Muscle layer of duodenum (tissue), 2 donors: ENCODE measurements around the gene MAP3K10.

Experiments used
- H3K27ac ChIP-seq: one replicate; pipeline ENCODE4 v1.7.0; 2013; ENCODE audit warnings: mild to moderate bottlenecking, low read length
- H3K27me3 ChIP-seq: one replicate; pipeline ENCODE4 v1.7.0; 2013; ENCODE audit warnings: low read depth, mild to moderate bottlenecking, control low read depth, low read length
- H3K36me3 ChIP-seq, 2 donors: one replicate each; pipeline ENCODE4 v1.7.0; 2013; ENCODE audit warnings: low read length in 2 of 2, control low read depth in 1 of 2, mild to moderate bottlenecking in 1 of 2; ENCODE audit not compliant: insufficient read depth in 2 of 2, control insufficient read depth in 1 of 2
- H3K4me1 ChIP-seq, 2 donors: one replicate each; pipeline ENCODE4 v1.7.0; 2013; ENCODE audit warnings: low read length in 2 of 2, mild to moderate bottlenecking in 2 of 2, control low read depth in 1 of 2, moderate library complexity in 1 of 2; ENCODE audit not compliant: insufficient read depth in 2 of 2, control insufficient read depth in 1 of 2
- H3K4me3 ChIP-seq, 2 donors: one replicate each; pipeline ENCODE4 v1.7.0; 2013; ENCODE audit warnings: low read length in 2 of 2, low read depth in 1 of 2, mild to moderate bottlenecking in 1 of 2
- H3K9me3 ChIP-seq, 2 donors: one replicate each; pipeline ENCODE4 v1.7.0; 2013; ENCODE audit warnings: low read length in 2 of 2, control low read depth in 1 of 2, mild to moderate bottlenecking in 1 of 2; ENCODE audit not compliant: control insufficient read depth in 1 of 2
- donor health status: healthy.

The MAP3K10 gene

DNA sequence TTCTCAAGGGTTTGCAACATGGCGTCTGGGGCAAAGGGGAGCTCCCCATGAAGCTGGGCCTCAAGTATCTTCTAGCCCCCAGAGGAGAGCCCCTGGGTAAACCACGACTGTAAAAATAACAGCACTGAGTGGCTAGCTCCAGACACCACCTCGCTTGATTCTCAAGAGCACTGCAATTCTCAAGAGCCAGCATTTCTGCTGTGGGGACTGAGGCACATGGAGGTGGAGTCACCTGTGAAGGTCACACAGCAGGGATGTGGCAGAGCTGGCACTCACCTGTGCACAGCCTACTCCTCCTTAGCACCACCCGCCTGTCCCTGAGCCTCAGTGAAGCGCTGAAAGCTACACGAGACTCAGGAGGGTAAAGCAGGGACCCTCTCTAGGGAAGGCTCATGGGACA is 56.0 kb downstream of the MAP3K10 start:
- Histone ChIP-seq H3K9me3 (no peaks in the 10 kb centered on the region), H3K4me1 (peaks cover 2 to 19% of the 10 kb centered on the region in 2 donors), H3K27me3 (no peaks in the 10 kb centered on the region), H3K4me3 (no peak overlapping the region), H3K27ac (no peak overlapping the region), H3K36me3 (peaks cover 3 to 10% of the 10 kb centered on the region in 2 donors)

DNA sequence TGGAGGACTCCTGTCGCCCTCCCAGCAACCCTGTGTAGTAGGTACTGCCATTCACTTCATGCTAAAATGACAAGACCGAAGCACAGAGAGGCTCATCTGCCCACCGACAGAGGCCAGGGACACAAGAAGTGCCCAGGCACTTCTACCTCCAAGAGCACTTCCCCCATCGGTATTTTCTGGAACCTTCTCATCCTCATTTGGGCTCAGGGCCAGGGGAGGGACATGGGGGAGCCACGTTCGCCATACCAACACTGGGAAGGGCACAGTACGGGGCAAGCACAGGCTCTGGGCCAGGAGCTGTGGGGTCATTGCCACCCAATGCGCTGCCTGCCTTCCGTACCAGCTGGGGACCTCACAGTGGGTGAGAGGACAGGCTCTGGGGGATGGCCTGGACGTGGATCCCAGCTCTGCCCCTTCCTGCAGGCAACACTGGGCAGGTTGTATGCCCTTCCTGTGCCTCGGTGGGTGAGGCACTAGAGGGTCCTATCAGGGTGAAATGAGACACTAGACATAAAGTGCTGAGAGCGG is 56.6 kb downstream of the MAP3K10 start:
- Histone ChIP-seq H3K36me3 (peaks cover 3 to 7% of the 10 kb centered on the region in 2 donors), H3K9me3 (no peaks in the 10 kb centered on the region), H3K4me3 (no peak overlapping the region), H3K27ac (no peak overlapping the region), H3K4me1 (peaks cover 2 to 16% of the 10 kb centered on the region in 2 donors), H3K27me3 (no peaks in the 10 kb centered on the region)

DNA sequence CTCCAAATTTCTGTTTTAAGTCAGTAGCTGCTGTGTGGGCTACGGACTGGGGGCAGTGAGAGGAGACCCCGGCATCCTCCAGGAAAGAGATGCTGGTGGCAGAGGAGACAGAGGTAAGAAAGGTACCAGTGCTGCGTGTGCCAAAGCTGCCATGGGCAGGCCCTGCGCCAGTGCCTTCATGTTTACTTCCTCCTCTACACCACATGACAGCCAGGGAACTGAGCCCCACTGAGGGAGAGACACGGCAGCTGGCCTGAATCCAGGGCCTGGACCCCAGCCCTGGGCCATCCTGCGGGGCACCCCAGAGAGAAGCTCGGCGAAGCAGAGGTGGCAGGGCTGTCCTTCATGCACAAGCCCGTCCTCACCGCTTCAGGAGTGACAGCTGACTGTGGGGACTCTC is 58.0 kb downstream of the MAP3K10 start:
- Histone ChIP-seq H3K36me3 (peaks cover 3 to 11% of the 10 kb centered on the region in 2 donors), H3K27me3 (no peaks in the 10 kb centered on the region), H3K27ac (no peak overlapping the region), H3K4me1 (peaks cover 2 to 21% of the 10 kb centered on the region in 2 donors), H3K9me3 (no peaks in the 10 kb centered on the region), H3K4me3 (no peak overlapping the region)

DNA sequence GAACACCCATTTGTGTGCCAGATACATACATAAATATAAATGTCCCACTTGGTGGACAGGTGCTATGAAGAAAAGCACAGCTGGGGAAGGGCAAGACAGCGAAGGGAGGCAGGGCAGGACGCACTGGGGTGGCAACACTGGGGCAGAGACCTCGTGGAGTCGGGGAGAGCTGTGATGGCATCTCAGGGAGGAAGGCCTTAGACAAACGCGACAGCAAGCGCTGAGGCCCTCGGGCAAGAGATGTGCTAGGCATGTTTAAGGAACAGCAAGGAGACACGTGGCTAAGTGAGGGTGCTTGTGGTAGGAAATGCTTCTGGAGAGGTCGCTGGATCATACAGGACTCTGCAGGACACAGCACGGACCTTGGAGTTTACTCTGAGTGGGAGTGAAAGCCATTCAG is 58.6 kb downstream of the MAP3K10 start:
- Histone ChIP-seq H3K9me3 (no peaks in the 10 kb centered on the region), H3K36me3 (peaks cover 6 to 13% of the 10 kb centered on the region in 2 donors), H3K4me1 (peaks cover 2 to 18% of the 10 kb centered on the region in 2 donors), H3K27me3 (no peaks in the 10 kb centered on the region), H3K27ac (no peak overlapping the region), H3K4me3 (no peak overlapping the region)

DNA sequence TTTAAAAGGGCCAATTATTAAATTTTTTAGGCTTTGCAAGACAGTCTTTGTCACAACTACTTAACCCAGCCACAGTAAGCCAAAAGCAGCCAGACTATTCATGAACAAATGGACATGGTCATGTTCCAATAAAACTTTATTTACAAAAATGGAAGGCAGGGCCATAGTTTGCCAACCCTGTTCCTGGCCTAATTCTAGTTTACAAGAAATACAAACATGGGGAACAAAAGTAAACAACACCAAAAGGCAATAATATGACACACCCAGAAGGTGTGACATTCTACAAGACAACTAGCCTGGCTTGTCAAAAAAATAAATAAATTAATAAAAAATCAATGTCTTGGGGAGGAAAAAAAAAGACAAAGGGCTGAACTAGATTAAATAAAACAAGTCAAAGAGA is 60.0 kb downstream of the MAP3K10 start:
- peaks cover 19 to 28% of the 10 kb centered on the region in 2 donors for H3K36me3 ChIP-seq
- H3K4me3 ChIP-seq, result no peak overlapping the region
- peaks cover 0 to 10% of the 10 kb centered on the region in 2 donors for H3K4me1 ChIP-seq
- no peaks in the 10 kb centered on the region for H3K9me3 ChIP-seq
- no peak overlapping the region for H3K27ac ChIP-seq
- H3K27me3 ChIP-seq, result no peaks in the 10 kb centered on the region

DNA sequence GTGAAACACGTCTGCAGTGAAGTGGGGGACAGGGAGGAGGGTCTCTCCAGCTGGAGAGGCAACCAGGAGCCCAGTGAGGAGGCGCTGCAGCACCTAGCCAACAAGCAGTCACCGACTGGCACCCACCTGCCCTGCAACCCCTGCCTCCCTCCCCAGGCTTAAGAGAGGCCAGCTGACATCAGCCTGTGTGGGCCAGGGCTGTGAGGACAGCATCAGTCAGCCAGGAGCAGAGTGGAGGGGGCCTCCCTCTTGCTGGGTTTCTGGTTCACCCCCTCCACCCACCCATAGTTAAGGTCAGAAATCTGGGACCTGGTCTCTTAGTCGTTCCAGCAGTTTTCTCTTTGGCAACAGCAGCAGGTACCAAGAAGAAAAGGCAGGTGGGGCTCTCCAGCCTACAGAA is 60.8 kb downstream of the MAP3K10 start:
- peaks cover 0 to 6% of the 10 kb centered on the region in 2 donors for H3K4me1 ChIP-seq
- no peaks in the 10 kb centered on the region for H3K9me3 ChIP-seq
- H3K36me3 ChIP-seq, result peaks cover 24 to 35% of the 10 kb centered on the region in 2 donors
- H3K4me3 ChIP-seq, result no peak overlapping the region
- no peak overlapping the region for H3K27ac ChIP-seq
- no peaks in the 10 kb centered on the region for H3K27me3 ChIP-seq

DNA sequence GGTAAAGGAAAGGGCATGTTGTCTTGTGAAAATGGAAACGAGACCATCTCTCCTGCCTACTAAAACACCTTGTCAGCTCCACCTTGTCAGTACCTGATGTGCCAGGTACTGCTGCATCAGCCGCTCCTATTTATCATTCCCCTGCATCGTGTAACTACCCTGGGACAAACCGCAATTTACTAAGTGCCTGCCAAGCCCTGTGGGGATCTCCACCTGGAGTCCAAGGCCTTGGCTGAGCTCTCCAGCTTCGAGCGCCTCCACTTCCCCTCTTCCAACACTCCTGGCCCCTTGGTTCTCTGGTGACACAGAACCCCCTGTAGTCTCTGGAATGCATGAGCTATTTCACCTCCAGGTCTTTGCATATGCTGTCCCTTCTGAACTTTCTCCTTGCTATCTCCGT is 61.2 kb downstream of the MAP3K10 start:
- H3K4me3 ChIP-seq, result no peak overlapping the region
- H3K9me3 ChIP-seq, result no peaks in the 10 kb centered on the region
- peaks cover 0 to 6% of the 10 kb centered on the region in 2 donors for H3K4me1 ChIP-seq
- H3K27ac ChIP-seq, result no peak overlapping the region
- peaks cover 24 to 39% of the 10 kb centered on the region in 2 donors for H3K36me3 ChIP-seq
- H3K27me3 ChIP-seq, result no peaks in the 10 kb centered on the region

DNA sequence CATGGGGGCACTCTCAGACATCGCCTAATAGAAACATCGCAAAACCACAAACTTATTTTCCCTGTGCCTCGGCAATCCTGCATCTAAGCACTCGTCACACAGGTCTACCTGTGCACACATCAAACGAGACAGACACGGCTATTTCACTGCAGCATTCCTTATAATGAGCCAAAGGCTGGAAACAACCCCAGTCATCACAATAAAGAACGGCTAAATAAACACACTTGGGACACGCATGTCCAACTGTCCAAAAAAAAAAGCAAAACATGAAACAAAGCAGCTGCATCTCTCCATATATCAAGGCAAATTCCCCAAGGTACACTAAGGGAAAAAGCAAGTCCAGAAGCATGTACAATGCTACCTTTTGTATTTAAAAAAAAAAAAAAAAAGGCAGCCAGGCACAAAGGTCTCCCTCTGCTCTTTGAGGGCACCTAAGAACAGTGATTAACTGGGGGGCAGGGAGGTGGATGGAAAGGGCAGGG is 62.4 kb downstream of the MAP3K10 start:
- Histone ChIP-seq H3K9me3 (no peaks in the 10 kb centered on the region), H3K4me1 (peaks cover 0 to 6% of the 10 kb centered on the region in 2 donors), H3K27me3 (no peaks in the 10 kb centered on the region), H3K27ac (no peak overlapping the region), H3K4me3 (no peak overlapping the region), H3K36me3 (peaks cover 24 to 41% of the 10 kb centered on the region in 2 donors)

DNA sequence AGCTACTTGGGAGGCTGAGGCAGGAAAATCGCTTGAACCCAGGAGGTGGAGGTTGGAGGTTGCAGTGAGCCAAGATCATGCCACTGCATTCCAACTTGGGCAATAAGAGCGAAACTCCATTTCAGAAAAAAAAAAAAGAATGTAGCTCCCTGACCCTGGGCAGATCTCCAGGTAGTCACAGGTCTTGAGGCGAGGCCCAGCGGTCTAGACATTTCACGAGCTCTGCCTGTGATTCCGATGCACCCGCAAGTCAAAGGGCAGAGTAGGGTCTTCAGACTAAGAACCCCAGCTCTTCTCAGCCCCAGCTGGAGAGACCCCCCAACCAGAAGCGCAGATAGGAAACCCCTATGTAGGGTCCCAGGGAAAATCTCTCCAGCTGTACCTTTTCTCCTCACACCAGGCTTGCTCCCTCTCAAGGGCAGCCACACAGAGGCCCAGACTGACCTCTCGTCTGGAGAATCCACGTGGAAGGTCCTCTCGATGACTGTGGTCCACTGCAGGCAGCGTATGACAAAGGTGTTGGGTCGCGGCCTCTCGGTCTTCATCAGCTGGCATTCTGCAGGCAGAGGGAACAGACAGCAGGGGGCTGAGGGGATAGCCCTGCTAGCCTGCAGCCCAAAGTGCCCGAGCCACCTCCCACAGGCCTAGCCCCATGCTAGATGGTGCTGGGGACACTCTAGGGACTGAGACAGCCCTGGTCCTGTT is 63.6 kb downstream of the MAP3K10 start:
- Histone ChIP-seq H3K27me3 (no peaks in the 10 kb centered on the region), H3K27ac (no peak overlapping the region), H3K4me3 (no peak overlapping the region), H3K9me3 (no peaks in the 10 kb centered on the region), H3K4me1 (peaks cover 0 to 6% of the 10 kb centered on the region in 2 donors), H3K36me3 (peaks cover 21 to 37% of the 10 kb centered on the region in 2 donors)

DNA sequence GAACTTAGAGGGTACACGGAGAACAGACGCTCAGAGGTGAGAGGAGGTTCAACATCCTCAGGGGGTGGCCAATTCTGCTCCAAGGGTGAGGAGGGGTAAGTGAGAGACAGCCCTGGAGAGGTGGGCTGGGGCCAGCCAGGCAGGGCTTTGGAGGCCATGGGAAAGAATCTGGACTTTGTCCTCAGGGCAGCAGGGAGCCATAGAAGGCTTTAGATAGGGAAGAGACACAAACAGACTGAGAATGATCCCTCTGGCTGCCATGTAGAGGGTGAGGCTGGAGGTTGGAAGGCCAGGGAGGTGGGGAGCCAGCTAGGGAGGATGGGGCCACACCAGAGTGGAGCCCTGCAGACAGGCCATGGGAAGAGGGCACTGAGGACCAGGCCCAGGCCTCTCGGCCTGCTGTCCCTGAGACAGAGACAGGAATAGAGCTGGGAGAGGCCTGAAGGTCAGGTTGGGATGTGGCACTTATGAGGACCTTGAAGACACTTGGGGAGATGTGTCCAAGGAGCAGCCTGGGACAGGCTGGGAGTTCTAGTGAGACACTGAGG is 64.5 kb downstream of the MAP3K10 start:
- no peak overlapping the region for H3K27ac ChIP-seq
- H3K9me3 ChIP-seq, result no peaks in the 10 kb centered on the region
- no peak overlapping the region for H3K4me3 ChIP-seq
- peaks cover 0 to 6% of the 10 kb centered on the region in 2 donors for H3K4me1 ChIP-seq
- no peaks in the 10 kb centered on the region for H3K27me3 ChIP-seq
- H3K36me3 ChIP-seq, result peaks cover 20 to 34% of the 10 kb centered on the region in 2 donors

DNA sequence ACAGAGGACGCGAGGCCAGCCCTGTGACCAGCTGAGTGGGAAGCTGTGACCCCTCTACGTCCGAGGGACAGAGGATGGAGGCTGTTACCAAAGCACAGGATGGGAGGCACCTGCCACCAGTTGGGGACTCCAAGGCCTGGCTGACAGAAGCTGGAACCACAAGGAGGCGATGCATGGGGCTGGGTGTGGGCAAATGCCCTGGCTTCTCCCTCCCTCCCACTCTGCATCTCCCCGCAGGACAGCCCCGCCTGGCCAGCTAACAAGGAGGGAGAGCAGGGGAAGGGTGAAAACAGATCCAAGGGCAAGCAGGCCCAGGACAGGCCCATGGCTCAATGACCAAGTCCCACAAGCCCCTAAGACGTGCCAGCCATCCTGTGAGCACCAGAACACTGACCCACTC is 65.3 kb downstream of the MAP3K10 start:
- Histone ChIP-seq H3K27me3 (no peaks in the 10 kb centered on the region), H3K27ac (no peak overlapping the region), H3K4me3 (no peak overlapping the region), H3K9me3 (no peaks in the 10 kb centered on the region), H3K4me1 (peaks cover 0 to 6% of the 10 kb centered on the region in 2 donors), H3K36me3 (peaks cover 20 to 34% of the 10 kb centered on the region in 2 donors)
